SU-DHL-6 (cell line): ENCODE measurements around the gene OSBPL5.

ENCODE experiments used
- CTCF ChIP-seq: fragments of 200-600 bp; sonication (generic); IDR thresholded peaks from one replicate; pipeline ENCODE4 v1.5.1; 2017; ENCODE audit warnings: antibody characterized with exemption, mild to moderate bottlenecking, low read length, moderate library complexity; ENCODE audit not compliant: insufficient read depth, poor library complexity, severe bottlenecking
- EZH2phosphoT487 ChIP-seq: fragments of 200-600 bp; sonication (generic), shearing (Covaris generic); conservative IDR thresholded peaks from 2 replicates; pipeline ENCODE4 v1.6.1; 2018; ENCODE audit warnings: mild to moderate bottlenecking, antibody characterized with exemption, low read length, moderate library complexity, mixed read lengths

DNA sequence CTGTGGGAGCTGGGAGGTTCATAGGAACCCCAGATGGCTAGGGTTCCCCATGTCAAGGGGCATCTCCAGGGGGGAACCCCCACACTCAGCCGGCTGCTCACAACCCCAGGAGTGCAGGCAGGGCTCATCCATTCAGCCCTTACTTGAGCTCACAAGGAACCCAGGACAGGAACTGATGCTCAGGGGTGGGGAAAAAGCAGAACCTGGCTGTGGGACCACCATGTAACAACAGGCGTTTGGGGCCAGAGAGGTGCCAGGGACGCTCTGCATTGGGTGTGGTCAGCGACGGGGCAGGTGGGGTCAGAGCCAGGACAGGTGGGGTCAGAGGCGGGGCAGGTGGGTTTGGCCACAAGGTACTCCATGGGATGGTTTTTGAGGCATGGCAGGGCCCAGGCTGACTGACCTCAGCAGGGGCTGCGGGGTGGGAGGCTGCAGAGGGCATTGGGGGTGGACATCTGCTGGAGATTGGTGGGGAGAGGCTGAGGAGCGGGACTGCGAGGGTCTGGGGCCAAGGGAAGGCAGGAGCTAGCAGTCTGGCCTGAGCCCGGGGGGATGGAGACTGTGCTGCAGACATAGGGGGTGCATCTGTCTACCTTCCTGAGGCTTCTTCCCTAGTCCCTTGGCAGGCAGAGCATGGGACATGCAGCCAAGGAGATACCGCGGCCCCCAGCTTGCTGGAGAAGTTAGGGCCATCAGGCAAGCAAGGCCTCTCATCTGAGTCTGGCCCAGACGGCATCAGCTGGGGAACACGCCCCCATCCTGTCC is 73.8 kb downstream of the OSBPL5 start:
- TF ChIP-seq CTCF (no peak), EZH2phosphoT487 (no peak)
